HG03439 (cell line): ENCODE data around the gene NIPAL1.

Experiments
- ATAC-seq: cut with Tn5 transposase; IDR thresholded peaks from one replicate; pipeline ENCODE4 v1.9.1; 2021; ENCODE audit warnings: mild to moderate bottlenecking, moderate library complexity; ENCODE audit not compliant: unreplicated experiment

Gene NIPAL1

GRCh38 chr4:48058617-48059530, 42.3 kb downstream of the NIPAL1 start:
- ATAC-seq, result no peak

GRCh38 chr4:48064349-48064748, 47.8 kb downstream of the NIPAL1 start:
- no peak for ATAC-seq

DNA sequence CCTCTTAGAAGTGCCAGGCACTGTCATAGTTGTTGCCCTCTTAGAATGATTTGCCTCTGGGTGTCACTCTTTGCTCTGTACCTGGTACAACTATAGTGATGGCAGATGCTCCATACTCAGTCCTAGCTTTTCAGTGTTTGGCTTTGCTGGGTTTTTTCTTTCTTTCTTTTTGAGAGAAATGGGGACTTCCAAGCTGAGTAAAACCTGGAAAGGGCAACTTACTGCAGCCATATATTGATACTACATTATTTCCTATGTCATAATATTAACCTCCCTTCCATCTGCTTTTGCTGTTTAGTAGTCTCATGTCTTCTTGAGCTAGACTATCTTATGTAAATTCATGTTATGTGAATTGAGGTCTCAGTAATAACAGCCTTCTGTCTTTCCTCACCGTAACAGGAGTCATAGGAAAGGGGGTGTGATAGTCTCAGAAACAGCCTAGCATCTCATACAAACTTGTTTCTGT, 49.0 kb downstream of the NIPAL1 start:
- ATAC-seq, result peak; percentile 82

- no peak for ATAC-seq
Observed at GRCh38 chr4:48067536-48067935, 51.0 kb downstream of the NIPAL1 start.

DNA sequence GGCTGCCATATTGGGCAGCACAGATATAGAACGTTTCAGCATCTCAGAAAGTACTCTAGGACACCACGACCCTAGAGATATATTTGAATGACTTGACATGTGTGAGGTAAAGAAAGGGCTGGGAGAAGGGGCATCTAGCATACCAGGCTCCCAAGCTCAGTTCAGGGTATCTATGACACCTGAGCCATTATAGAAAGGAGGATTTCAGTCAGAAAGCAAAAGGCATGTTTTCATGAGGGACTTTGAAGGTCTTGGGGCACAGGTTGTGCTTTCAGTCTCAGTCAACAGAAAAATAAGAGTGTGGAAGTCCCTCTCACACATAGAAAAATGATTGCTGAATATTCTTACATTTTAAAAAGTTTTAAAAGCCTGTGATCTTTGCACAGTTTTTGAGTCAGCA, 51.6 kb downstream of the NIPAL1 start:
- ATAC-seq, result no peak

GRCh38 chr4:48069026-48069425, 52.5 kb downstream of the NIPAL1 start:
- ATAC-seq, result no peak

GRCh38 chr4:48071191-48071590, 54.6 kb downstream of the NIPAL1 start:
- ATAC-seq, result no peak

GRCh38 chr4:48073567-48074103, 57.1 kb downstream of the NIPAL1 start:
- no peak for ATAC-seq

- no peak for ATAC-seq
Observed at GRCh38 chr4:48074657-48075056, 58.1 kb downstream of the NIPAL1 start.

- ATAC-seq, result no peak
Observed at GRCh38 chr4:48078425-48078824, 61.9 kb downstream of the NIPAL1 start.

GRCh38 chr4:48078862-48079655, 62.5 kb downstream of the NIPAL1 start:
- no peak for ATAC-seq

DNA sequence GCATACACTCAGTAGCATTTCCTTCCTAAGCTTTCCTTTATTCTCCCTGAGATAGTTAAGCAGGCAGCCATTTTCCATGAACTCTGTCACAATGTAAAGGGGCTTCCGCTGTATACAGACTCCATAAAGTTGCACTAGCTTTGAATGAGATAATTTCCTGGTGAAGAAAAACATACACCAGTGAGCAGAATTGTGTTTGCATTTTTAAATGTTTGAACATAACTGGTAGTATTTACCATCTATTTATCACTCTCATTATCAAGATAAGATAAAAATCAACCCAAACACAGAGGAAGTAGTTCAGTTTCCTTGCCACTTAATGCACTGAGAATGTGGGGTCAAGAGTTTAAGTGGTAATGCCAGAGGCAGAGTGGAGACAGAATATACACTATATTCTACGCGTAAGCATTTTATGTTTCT, 63.4 kb downstream of the NIPAL1 start:
- ATAC-seq, result no peak

GRCh38 chr4:48081196-48081595, 64.6 kb downstream of the NIPAL1 start:
- ATAC-seq, result no peak

DNA sequence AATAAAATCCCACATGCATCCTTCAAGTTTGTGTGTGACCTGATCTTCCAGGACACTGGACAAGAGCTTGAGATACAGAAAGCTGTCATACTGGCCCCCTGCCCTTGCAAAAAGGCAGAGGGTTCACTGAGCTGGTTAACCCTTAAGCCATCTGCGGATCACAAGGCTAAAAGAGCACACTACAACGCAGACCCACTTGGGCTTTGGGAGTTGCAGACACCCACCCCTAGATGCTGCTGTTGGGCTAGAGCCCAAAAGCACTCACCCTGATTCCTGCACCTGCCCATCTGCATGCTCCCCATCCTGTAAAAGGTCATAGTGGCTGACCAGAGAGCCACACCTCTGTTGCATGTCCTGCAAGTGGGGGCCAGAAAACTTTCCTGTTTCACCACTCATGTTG, 66.4 kb downstream of the NIPAL1 start:
- ATAC-seq, result no peak

DNA sequence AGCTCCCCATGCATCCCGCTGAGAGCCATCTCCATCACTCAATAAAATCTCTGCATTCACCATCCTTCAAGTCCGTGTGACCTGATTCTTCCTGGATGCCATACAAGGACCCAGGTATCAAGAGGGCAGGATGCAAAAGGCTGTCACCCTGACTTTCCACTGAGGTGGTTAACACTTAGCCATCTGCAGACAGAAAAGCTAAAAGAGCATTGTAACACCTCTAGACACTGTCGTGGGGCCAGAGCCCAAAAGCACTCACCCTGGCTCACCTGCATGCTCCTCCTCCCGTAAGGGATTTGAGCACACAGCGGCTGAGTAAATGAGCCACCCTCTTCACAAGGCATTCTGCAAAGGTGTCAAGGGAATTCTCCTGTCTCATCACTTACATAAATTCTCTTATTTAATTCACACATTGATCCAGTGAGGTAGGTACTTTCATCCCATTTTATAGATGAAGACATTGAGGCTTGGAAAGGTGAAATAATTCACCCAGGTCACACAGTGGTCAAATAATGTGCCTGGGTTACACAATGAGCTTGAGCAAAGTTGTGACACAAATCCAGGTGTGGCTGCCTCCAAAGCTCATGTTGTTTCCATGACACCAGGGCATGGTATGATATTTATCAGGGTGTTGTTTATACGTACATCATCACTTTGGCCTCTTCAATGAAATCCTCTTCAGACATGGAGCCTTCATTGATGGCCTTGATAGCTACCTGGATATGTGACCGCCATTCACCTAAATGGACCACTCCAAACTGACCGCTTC, 69.4 kb downstream of the NIPAL1 start:
- ATAC-seq, result no peak
